Right lobe of liver (tissue), 6 donors: ENCODE results near the gene PAX4. TPM values are rescaled to one million over a fixed set of nuclear protein-coding genes. Genes with fewer than 3 reads are reported as not detected.

Experiments
- ATAC-seq, 4 donors: fragments of 200-7000 bp; cut with Tn5 transposase; one replicate each; pipeline ENCODE4 v1.9.1; 2020; ENCODE audit warnings: mild to moderate bottlenecking in 4 of 4, moderate library complexity in 4 of 4
- DNase-seq, 3 donors: peaks; one replicate each; pipeline ENCODE4 v3.0.0-alpha.2; 2020
- H3K27ac ChIP-seq, 3 donors: fragments of 200-600 bp; one replicate each; pipeline ENCODE4 v1.8.0; 2022
- H3K27me3 ChIP-seq, 2 donors: fragments of 200-600 bp; one replicate each; pipeline ENCODE4 v1.8.0; 2022
- H3K36me3 ChIP-seq, 4 donors: fragments of 200-600 bp; sonication (generic) in 1 of 4; one replicate each; pipeline versions ENCODE4 v1.5.1 to v1.8.0; 2017 to 2022; ENCODE audit warnings: control low read depth in 1 of 4
- H3K4me1 ChIP-seq, 4 donors: fragments of 200-600 bp; sonication (generic) in 1 of 4; one replicate each; pipeline versions ENCODE4 v1.5.1 to v1.8.0; 2017 to 2022; ENCODE audit warnings: control low read depth in 1 of 4
- H3K4me3 ChIP-seq, 3 donors: fragments of 200-600 bp; one replicate each; pipeline ENCODE4 v1.8.0; 2022
- H3K9me3 ChIP-seq, 4 donors: fragments of 200-600 bp; sonication (generic) in 1 of 4; one replicate each; pipeline versions ENCODE4 v1.5.1 to v1.8.0; 2017 to 2022; ENCODE audit warnings: control low read depth in 1 of 4
- CTCF ChIP-seq, 4 donors: fragments of 200-600 bp in 3 of 4; fragments of 450-650 bp in 1 of 4; IDR thresholded peaks; one replicate each; pipeline versions ENCODE4 v1.5.1 to v1.8.0; 2016 to 2022; ENCODE audit warnings: antibody characterized with exemption in 4 of 4, mild to moderate bottlenecking in 2 of 4
- POLR2A ChIP-seq: fragments of 450-650 bp; IDR thresholded peaks from one replicate; pipeline ENCODE4 v1.6.1; 2017; ENCODE audit warnings: antibody characterized with exemption, mild to moderate bottlenecking
- WGBS: methylation state at CpG from one replicate; pipeline ENCODE4 v1.1.6; 2018; ENCODE audit warnings: low coverage, low lambda C conversion rate; ENCODE audit not compliant: insufficient coverage; ENCODE audit errors: missing lambda C conversion rate; 5-methylcytosine and 5-hydroxymethylcytosine counted together
- intact Hi-C, 2 donors: fragments of 100-400 bp; cut with DNase I; formaldehyde crosslinking; loops; one replicate each; pipeline versions ENCODE4 v1.11.2 to v1.14.1; 2022
- total RNA-seq, 6 experiments: library from RNA; depleted of rRNA in 2 of 6; stranded (reverse); fragments of >200 nt in 2 of 6; fragmentation: NEBNext Ultra II Directional in 3 of 6; extraction: Animal tissue kit (Norgen Biotek cat#: 25700) in 3 of 6; gene quantifications; one replicate each; pipeline versions ENCODE4 v1.1.0 to v1.2.4, GENCODE V29; 2016 to 2023
- donor health status: DM: no; HTN: yes; CAD: no.
- donor health status: DM: no; HTN: no; CAD: no.
- donor health status: DM: no; HTN: no; CAD: no.
- donor health status: DM: no; HTN: yes; CAD: no.
- donor health status: DM: no; HTN: yes; CAD: no.

PAX4 gene
- total RNA-seq, 6 experiments from 2014 or later, result not detected

DNA sequence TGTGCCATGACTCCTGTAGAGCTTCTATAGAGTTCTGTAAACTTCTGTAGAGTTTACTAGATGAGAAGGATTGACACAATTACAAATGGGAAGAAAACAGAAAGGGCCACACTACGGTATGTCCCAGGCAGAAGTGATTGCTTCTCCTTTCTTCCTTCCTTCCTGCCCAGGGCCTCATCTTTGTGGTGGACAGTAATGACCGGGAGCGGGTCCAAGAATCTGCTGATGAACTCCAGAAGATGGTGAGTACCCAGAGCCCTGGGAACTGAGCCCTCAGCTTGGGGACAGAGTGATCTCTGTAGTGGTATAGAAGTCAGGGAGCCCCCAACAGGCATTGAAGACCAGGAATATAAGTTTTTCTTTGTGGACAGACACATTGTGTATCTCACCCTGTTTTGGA, 28.0 kb downstream of the PAX4 start:
- H3K36me3 ChIP-seq, result peaks cover 0 to 22% (median 5%) of the 10 kb centered on the region in 4 donors
- WGBS, result 64% methylated on average over 1 of the region's 3 CpGs
- H3K27ac ChIP-seq, result no peak overlapping the region
- no peak overlapping the region for H3K4me3 ChIP-seq
- no peak for DNase-seq
- ATAC-seq, result no peak
- no peaks in the 10 kb centered on the region for H3K27me3 ChIP-seq
- no peak for TF ChIP-seq POLR2A
- no peak for TF ChIP-seq CTCF (IDR thresholded peaks at IDR 0.05)
- intact Hi-C loops, result no loop called here
- H3K4me1 ChIP-seq, result peaks cover 0 to 21% (median 7%) of the 10 kb centered on the region in 4 donors
- no peaks in the 10 kb centered on the region for H3K9me3 ChIP-seq

GRCh38 chr7:127588697-127589482, 29.1 kb downstream of the PAX4 start:
- DNase-seq, result peak; percentile 75 to 82 (median 80)
- H3K4me1 ChIP-seq, result peaks cover 0 to 21% (median 13%) of the 10 kb centered on the region in 4 donors

DNA sequence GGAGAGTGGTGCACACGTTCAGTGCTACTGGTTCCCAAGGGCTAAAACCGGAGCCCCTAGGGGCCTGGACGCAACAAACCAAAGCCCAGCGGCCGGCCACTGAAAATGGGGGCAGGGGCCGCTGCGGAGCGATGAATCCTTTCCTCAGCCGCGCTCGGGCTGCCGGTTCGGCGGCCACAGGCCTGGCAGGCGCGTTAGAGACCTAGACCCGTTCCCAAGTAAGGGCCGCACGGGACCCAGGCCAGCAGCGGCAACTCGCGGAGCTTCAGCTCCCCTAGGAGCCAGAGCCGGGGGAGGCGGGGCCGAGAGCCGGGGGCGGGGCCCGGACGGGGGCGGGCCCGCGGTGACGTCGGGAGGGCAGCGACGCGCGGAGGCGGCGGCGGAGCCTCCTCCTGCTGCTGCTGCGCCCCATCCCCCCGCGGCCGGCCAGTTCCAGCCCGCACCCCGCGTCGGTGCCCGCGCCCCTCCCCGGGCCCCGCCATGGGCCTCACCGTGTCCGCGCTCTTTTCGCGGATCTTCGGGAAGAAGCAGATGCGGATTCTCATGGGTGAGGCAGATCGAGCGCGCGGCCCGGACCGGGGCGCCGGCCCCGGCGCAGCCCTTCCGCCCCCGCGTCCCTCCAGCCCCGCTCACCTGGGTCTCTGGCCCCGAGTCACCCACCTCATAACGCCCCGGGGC, 29.8 kb downstream of the PAX4 start, which contains the start of gene ARF5:
Gene ARF5, plus strand, starts transcription at position 393 of the 678 bp plus-strand sequence. Its CDS starts 88 bp downstream, at position 481.
- peak; percentile 86 to 94 (median 91) for ATAC-seq
- no peak for TF ChIP-seq CTCF (IDR thresholded peaks at IDR 0.05)
- peak; percentile 67 for TF ChIP-seq POLR2A
- peak within 1 kb of the TSS; percentile 99 to 100 (median 99) for H3K4me3 ChIP-seq
- H3K27me3 ChIP-seq, result no peaks in the 10 kb centered on the region
- DNase-seq, result peak; percentile 94 to 95 (median 94)
- H3K36me3 ChIP-seq, result peaks cover 0 to 22% (median 5%) of the 10 kb centered on the region in 4 donors
- no peaks in the 10 kb centered on the region for H3K9me3 ChIP-seq
- WGBS, result 0% methylated on average over 6 of the region's 77 CpGs
- H3K4me1 ChIP-seq, result peaks cover 0 to 29% (median 16%) of the 10 kb centered on the region in 4 donors
- H3K27ac ChIP-seq, result peak within 1 kb of the TSS; percentile 85 to 92 (median 89)
- intact Hi-C loops, result no loop called here

More at GRCh38 chr7:127588697-127589482, 29.1 kb downstream of the PAX4 start:
- TF ChIP-seq POLR2A (no peak), CTCF (IDR thresholded peaks at IDR 0.05) (peak in 3 of 4 donors; percentile 46 to 49 (median 48))
- Histone ChIP-seq H3K27me3 (no peaks in the 10 kb centered on the region), H3K4me3 (peak overlapping the region; percentile 99 to 100 (median 99)), H3K36me3 (peaks cover 0 to 22% (median 5%) of the 10 kb centered on the region in 4 donors), H3K9me3 (no peaks in the 10 kb centered on the region), H3K27ac (peak overlapping the region; percentile 85 to 92 (median 89))
- intact Hi-C loops, result no loop called here
- ATAC-seq, result peak; percentile 55 to 64 (median 59)
- WGBS, result 25% methylated on average over 5 of the region's 43 CpGs

DNA sequence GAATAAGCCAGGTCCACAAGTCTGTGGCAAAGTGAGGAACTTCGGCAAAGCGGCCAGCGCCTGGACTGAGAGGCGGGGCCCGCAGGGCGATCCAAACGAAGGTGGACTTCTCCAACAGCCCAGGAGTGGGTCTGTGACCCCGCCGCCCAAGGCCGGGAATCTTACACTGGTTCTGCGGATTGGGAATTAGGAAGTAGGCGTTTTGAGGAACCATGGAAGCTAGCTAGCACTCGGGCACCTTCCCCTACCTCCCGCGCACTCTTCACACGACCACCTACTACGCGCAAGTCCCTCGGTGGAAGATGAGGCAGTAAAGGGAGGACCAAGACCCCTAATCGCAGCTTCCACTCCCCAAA, 30.3 kb downstream of the PAX4 start:
- Histone ChIP-seq H3K36me3 (peaks cover 0 to 22% (median 5%) of the 10 kb centered on the region in 4 donors), H3K27ac (peak overlapping the region; percentile 85 to 92 (median 89)), H3K4me1 (peaks cover 0 to 34% (median 19%) of the 10 kb centered on the region in 4 donors), H3K9me3 (no peaks in the 10 kb centered on the region), H3K4me3 (peak overlapping the region; percentile 99 to 100 (median 99)), H3K27me3 (no peaks in the 10 kb centered on the region)
- peak; percentile 48 to 62 (median 59) for DNase-seq
- no peak for TF ChIP-seq CTCF (IDR thresholded peaks at IDR 0.05)
- no peak for TF ChIP-seq POLR2A
- 54% methylated on average over 5 of the region's 20 CpGs for WGBS
- peak in 2 of 4 donors; percentile 2 to 21 for ATAC-seq
- intact Hi-C loops, result no loop called here
